GM21515 (cell line): Measurements from ENCODE around the gene CLCNKB.
"Not testable (repeated sequence)": the region's sequence is repeated elsewhere in the genome, so short reads cannot be mapped to it uniquely, and the experiment has no call there.

Source experiments
- ATAC-seq: cut with Tn5 transposase; IDR thresholded peaks from one replicate; pipeline ENCODE4 v1.9.1; 2021; ENCODE audit not compliant: unreplicated experiment

Gene CLCNKB

DNA sequence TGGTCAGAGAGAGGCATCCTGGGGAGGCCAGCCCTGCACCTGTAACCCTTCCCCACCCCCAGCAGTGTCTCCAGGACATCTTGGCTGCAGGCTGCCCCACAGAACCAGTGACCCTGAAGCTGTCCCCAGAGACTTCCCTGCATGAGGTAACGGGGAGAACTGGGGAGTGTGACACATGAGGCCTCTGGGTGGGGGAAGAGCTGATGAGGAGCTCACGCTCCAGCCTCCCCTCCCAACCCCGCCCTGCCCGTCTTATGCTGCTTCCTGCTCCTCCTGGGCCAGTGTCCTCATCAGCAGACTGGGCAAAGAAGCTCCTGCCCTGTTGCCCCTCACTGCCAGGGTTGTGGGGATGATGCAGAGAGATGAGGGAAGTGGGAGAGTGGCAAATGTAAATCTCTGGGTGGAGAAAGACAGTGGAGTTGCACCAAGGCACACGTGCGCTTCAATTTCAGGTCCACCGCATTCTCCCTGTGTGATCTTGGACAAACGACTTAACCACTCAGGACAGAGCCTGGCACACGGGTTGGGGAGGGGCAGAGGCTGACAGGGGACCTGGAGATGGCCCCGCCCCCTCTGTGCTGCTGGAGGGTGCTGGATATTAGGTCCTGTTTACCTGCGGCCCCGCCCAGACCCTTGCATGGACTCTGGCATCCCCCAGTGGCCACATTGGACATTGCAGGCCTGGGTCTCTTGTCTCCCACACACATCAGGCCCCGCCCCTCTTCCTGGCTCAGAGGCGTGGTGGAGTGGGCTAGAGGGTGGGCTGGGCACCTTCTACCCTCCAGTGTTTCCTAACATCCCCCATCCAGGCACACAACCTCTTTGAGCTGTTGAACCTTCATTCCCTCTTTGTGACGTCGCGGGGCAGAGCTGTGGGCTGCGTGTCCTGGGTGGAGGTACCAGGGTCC lies 12.3 kb downstream of the CLCNKB start:
- ATAC-seq, result no peak

DNA sequence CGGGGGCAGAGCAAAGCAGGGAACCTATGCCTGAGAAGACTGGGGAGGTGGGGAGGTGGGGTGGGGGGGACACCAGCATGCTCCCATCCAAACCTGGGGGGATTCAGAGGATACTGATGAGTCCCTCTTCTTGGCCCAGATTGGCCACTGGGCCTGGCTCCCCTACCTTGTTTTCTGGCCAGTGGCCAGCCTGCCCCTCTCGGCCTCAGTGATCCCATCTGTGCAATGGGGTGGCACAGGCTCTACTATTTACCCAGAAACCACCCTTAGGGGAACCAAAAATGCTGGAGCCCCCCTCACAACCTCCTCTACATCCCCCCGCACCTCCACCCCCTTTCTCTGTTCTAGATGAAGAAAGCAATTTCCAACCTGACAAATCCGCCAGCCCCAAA lies 12.9 kb downstream of the CLCNKB start:
- ATAC-seq, result not testable (repeated sequence)

DNA sequence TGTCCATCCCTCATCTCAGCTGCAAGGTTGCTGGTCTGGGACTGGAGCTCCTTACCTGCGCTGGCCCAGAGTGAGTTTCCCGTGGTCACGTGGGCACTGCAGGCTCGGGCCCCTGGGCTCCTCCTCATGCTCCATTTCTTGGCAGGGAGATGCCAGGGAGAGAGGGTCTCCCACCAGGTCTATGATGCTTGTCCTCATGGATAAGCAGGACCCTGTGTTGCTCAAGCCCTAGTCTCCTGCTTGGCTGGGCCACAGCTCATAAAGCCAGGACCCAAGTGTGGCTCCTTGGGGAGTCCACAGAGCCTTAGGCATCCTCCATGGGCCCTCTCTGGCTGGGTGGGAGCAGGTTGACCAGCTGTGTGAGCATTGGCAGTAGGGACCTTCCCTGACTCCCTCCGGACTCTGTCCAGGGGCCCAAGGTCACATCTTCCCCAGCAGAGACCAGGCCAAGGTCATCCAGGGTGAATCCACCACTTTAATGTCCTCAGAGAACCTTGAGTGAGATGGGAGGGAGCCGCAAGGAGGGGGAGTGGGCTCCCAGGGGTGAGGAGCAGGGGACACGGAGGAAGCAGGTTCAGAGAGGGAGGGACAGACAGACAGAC lies 13.8 kb downstream of the CLCNKB start:
- ATAC-seq, result not testable (repeated sequence)

DNA sequence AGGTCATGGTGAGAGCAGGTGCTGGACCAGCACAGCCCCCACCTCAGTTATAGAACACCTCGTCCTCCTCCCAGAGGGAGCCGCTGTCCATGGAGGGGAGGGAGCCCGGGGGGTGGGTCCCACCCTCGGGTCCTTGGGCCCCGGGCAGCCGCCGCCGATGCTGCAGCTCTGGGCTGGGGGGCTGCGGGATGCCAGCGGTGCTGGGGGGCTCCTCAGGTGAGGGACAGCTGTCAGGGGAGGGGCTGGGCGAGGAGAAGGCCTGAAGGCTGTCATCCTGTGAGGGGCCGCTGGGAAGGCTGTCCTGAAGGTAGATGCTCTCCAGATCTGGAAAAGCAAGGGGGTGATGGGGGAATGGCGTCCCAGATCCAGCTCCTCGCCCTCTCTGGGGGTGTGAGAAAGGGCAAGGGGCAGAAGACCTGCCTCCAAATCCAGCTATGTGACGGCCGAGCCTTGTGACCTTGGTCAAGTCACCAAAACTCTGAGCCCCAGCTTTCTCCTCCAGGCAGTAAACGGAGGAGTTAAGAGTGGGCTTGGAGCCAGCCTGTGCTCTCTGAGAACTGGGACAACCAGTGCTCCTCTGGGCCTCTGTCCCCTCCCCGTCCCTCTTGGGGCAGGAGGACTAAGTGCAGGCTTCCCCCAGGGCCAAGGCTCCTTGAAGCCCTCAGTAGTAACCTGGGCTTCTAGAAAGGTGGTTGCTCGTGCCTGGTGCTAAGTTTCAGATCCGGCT lies 15.0 kb downstream of the CLCNKB start:
- not testable (repeated sequence) for ATAC-seq

DNA sequence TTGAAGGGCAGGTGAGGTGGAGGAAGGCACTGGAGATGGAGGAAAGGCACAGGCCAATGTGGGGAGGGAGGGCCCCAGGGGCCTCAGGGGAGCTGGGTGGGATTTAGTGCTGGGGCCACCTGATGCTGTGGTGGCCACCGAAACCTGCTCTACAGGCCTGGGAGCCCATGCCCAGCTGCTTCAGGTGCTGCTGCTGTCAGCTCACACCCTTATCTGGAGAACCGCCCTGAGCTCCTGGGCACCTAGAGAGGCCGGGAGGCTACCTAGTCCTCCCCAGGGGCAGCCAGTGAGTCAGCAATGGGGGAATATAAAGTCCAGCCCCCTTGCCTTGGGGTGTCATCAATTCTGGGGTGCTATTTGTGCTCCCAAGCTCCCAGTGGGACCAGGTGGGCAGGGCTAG lies 17.7 kb downstream of the CLCNKB start:
- no peak for ATAC-seq

DNA sequence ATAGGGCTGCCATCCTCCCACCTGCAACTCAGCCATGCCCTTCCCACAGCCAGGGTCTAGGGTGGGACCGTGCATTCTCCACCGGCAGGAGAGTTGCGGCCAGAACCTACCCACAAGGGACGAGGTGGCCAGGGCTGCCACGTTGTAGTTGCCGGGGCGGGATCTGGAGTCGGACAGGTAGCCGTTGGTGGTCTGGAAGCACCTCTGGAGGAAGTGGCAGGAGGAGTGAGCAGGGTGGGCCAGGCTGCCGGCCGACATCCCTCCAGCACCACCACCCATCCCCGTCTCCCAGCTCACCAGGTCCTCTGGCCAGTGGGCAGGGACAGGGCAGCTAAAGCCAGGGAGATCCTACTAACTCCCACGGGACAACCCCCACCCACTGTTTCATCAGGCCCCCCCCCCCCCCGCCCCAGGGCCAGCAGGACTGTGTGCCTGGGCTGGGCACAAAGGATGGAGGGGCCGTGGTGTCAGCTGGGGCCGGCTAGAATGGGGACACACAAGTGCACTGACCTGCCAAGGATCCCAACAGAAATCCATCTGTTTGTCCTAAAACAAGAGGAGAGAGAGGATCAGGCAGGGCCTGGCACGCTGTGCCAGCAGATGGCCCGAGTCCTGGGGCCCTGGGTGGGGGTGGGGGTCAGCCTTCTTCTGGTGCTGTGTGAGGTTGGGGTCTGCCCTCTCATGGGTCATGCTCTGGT lies 18.6 kb downstream of the CLCNKB start:
- not testable (repeated sequence) for ATAC-seq

DNA sequence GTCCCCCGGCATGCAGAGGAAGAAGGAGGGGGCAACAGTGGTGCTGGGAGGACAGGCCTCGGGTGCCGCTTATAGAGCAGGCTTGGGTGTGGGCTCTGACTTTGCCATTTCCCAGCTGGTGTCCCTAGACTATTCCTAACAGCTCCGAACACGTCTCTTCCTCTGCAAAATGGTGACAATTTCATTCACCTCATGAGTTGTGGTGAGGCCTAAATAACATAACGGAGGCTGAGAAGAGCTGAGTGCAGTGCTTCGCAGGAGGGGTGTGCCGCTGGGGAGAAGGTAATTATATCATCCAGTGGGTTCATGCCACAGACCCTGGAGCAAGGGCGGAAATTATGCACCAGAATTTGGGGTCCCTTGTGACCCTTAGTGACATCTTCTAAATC lies 19.1 kb downstream of the CLCNKB start:
- not testable (repeated sequence) for ATAC-seq

DNA sequence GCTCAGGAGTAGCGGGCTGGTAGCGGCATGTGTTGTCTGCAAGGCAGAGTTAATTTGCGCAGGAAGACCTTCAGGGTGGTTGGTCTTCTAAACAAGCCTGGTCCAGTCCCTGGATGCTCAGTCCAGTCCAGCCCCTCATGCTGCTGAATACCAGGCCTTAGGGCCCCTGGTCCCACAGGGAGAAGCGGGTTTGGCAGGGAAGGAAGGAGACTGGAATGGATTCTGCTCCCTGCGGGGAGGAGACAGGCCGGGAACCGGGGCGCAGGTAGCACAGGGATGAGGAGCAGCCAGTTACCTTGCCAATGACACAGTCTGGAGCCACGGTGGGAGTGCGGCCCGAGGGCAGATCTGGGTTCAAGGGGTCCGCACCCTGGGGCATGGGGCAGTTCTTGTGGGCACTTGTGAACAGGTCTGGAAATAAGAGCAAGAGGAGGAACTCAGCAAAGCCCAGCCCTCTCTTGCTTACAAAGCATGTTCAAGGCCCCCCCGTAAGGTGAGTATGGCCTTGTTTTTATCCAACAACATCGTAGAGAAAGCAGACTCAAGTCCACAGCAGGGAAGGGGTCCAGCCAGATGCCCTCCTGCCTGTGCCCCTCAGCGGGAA lies 19.7 kb downstream of the CLCNKB start:
- ATAC-seq, result no peak

DNA sequence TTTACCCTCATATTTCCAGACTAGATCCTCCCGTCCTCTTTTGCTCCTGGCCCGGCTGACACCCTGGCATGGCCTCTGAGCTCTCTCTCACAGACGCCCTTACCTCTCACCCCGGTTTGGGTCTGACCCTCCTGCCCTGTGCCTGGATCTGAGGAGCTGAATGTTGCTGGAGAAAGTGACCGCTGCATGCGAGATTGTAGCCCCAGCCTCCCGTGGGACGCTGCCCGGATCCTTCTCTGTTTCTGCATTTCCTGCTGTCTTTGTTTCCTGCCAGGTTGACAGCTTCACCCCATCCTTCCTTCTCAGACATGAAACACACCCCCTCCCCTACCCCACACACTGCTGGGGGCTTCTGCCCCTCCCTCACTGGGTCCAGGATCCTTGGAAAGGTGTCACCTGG lies 20.3 kb downstream of the CLCNKB start:
- ATAC-seq, result no peak

DNA sequence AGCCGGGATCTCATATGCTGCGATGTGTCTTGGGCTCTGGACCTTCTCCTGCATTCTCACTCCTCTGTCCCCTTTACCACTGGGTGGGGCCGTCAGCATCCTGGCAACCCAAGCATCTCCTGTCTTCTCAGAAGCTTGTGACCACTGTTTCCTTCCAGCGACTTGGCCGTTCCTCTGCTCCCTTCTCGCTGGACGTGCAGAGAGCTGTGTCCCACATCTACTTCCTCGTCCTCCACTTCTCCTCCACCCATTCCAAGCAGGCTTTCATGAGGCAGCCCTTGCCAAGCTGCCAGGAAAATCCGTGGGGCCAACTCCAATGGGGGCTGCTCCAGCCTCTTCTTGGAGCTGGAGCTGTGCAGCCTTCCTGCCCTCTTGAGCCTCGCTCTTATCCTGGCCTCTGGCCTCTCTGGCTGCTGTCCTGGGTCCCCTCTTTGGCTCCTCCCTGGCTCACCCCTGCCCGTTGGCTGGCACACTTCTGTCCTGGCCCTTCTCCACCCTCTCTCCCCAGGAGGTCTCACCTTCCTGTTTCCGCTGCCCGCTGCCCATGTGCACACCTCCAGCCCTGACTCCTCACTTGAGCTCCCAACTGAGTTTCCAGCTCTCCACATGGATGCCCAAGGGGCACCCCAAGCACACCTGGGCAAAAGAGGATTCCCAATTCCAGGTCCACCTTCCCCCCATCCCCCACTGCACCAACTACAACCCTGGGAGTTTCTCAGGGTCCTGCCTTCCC lies 21.1 kb downstream of the CLCNKB start:
- no peak for ATAC-seq

DNA sequence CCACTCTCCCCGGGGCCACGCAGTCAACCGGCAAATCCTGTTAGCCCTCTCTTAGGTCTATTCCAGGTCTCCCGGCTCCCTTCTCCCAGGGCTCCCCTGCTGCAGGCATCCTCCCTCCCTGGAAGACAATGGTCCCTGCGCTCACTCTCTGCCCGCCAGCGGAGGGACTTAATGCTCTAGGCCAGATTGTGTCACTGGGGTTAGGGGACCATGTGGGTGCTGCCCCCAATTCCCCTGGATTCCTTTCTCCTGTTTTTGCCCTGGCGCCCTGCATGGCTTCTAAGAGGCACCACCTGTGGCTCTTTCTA lies 21.6 kb downstream of the CLCNKB start:
- ATAC-seq, result no peak

DNA sequence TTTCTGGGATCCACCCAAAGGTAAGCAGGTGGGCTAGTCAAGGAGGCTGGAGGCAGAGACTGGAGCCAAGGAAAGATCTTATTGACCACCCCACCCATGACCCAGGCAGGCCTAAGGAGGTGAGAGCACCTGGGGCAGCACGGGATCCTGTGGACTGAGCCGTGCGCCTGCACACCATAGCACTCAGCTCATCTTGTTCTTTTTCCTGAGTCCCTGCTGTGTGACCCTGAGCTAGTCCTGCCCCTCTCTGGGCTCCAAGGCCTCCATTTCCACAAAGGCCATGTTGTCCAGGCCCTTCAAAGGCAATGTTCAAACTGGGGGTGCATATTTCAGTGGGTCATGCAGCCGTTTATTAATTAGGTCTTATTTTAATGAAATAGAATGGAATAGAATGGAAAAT lies 22.7 kb downstream of the CLCNKB start:
- ATAC-seq, result no peak

DNA sequence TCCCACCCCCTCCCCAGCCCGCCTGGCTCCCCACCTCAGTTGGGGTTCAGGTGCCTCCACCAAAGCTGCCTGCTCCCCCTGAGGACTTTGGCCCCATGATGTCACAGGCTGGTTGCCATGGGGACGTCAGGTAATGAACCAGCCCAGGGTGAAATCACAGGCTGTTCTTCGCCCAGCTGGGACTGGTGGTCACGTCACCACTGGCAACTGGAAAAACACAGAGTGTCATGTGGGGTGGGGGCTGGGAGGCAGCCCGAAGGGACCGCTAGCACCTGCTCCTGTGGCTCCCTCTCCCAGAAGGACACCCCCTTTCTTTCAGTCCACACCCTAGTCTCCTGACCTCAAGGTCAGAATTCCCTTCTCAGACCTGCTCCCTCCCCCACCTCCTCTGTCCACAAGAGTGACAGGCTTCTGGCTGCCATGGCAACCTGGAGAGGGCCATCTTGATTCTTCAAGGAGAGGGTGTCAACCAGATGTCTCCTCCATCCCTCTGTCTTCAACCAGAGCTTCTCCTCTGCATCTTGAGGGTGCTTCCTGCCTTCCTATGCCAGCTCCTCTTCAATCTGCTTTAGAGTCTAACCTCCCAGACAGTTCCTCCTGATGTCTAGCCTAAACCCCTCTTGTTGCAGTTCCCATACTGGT lies 23.7 kb downstream of the CLCNKB start:
- ATAC-seq, result no peak

DNA sequence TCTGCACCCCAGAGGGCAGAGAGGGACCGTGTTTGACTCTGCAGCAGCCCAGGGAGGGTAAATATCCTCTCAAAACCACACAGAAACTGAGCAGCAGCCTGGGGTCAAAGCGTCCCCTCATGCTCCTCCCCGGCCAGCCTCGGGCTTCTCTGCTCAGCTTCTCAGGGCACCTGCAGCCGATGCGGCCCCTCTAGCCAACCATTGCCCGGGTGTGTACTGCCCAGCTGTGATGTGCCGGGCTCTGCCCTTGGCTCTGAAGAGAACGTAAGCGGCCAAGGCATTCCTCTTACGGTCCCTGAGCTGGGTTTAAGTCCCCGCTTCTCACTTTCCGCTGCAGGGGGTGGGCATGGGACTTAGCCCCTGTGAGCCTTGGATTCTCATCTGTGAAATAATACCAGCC lies 24.4 kb downstream of the CLCNKB start:
- no peak for ATAC-seq

DNA sequence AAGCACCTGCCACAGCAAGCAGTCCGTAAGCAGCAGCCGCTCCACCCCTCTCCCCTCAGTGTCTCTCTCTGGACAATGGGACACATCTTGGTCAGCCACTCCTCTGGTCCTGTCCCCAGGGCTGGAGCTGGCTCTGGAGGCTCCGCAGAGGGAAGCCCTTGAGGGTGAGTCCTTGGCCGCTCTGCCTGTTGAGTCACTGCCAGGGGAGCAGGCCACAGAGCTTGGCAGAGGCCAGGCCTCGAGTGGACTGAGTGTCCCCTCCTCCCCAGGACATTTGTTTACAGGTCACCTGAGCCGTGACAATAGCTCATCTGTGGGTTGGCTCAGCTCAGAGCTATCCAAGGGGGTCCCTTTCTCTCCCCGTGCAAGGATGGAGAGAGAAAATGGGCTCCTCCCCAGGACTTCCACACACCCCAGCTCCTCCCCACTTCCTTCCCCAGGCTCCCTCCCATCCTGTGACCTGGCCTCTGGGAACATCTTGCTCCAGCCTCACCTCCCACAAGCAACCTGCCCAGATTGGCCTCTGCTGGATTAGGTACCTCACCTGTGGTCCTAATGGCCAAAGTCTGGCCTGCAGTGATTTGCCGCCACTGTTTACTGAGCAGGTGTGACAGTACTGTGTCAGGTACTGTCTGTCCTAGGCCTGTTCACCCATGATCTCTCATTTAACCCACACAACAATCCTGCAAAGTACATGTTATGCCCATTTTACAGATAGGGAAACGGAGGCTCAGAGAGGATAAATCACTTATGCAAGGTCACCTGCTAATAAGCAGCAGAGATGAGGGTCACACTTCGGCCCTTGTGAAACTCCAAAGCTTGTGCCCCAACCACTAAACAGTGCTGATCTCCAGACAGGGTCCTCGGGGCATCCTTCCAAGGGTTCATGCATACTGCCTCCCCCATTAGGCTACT lies 25.0 kb downstream of the CLCNKB start:
- ATAC-seq, result no peak

DNA sequence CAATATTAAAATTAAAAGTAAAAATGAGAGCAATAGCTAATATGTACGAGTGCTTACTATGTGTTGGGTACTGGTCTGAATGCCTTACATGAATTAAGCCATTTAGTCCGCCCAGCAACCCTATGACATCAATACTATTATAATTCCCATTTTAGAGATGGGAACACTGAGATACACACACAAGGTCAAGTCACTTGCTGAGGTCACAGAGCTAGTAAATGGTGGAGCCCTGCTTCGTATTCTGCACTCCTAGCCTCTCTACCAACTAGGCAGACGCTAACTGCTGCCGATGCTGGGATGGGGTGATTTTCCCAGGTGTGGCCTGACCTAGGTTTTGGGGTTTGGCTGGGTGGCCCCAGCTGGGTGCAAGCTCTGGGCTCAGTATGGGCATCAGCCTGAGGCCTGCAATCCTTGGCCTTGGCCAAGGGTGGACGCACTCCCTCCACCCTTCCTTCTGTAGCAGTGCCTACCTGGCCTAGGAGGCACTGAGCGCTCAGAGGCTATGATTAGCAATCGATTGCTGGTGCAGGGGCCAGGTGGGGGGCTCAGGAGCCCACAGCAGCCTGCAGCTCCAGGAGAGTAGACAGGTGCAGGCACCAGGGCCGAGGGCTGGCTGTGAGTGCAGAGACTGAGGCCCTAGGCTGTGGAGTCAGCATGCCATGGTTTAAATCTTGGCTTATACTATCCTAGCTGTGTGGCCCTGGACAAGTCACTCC lies 27.2 kb downstream of the CLCNKB start:
- ATAC-seq, result no peak

DNA sequence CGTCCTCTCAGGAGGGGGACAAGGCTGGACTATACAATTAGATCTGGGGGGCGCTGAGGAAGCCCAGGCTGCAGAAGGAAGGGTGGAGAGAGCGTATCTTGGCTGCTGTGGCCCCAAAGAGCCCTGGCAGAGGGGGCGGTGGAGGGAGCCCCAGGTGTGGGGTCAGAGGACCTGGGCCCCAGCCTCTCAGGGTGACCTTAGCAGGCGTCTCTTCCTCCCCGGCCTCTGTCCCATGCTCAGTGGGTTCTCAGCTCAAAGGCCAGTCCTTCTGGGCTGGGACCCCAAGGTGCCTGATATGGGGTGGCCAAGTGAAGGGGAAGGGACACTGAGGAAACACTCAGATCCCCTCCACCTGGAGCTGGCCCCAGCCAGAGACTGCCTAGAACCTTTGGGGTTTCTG lies 28.0 kb downstream of the CLCNKB start:
- ATAC-seq, result no peak

DNA sequence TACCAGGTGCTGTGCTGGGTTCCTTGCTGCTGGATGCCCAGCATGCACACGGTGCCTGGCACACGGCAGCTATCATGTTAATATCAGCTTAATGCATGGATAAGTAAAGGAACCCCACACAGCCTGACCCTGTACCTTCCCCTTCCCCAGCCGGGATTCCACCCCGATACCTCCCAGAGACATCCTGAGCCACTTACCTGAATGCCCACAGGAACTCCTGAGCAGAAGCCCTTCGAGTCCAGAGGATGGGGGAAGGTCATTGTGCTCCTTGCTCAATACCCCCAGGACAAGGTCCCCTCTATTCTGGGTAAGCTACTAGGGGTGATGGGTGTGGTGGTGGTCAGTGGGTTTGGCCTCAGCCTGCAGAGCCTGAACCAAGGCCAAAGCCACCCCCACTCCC lies 28.5 kb downstream of the CLCNKB start:
- ATAC-seq, result no peak
